Neural cell (in vitro differentiated cells): ENCODE measurements around the gene PLXDC1.

Source experiments
- EP300 ChIP-seq: fragments of 450-650 bp; conservative IDR thresholded peaks from 2 replicates; pipeline ENCODE4 v1.6.1; 2014; ENCODE audit warnings: antibody characterized with exemption, mild to moderate bottlenecking, moderate library complexity; ENCODE audit not compliant: poor library complexity, severe bottlenecking
- EZH2 ChIP-seq: fragments of 200-600, 300-800 bp; shearing (Covaris generic), sonication (generic); IDR thresholded peaks from 2 replicates; pipeline ENCODE4 v1.6.1; 2014; ENCODE audit warnings: antibody characterized with exemption, low read length, borderline replicate concordance, mild to moderate bottlenecking; ENCODE audit not compliant: insufficient read depth, poor library complexity, severe bottlenecking
- MXI1 ChIP-seq: fragments of 450-650 bp; conservative IDR thresholded peaks from 2 replicates; pipeline ENCODE4 v1.6.1; 2014; ENCODE audit warnings: antibody characterized with exemption, mild to moderate bottlenecking; ENCODE audit not compliant: poor library complexity, severe bottlenecking
- POLR2AphosphoS5 ChIP-seq: IDR thresholded peaks from 2 replicates; pipeline ENCODE4 v1.6.1; 2012
- SMC3 ChIP-seq: fragments of 450-650 bp; conservative IDR thresholded peaks from 2 replicates; pipeline ENCODE4 v1.6.1; 2014; ENCODE audit warnings: antibody characterized with exemption, mild to moderate bottlenecking, moderate library complexity; ENCODE audit not compliant: poor library complexity
- TF ChIP-seq, protein P1 (sequence below): IDR thresholded peaks from 2 replicates; pipeline ENCODE4 v1.6.1; 2012; ENCODE audit warnings: borderline replicate concordance
- TF ChIP-seq, protein P2 (sequence below): fragments of 450-650 bp; IDR thresholded peaks from 2 replicates; pipeline ENCODE4 v1.5.1; 2014; ENCODE audit warnings: antibody characterized with exemption, mild to moderate bottlenecking, moderate library complexity; ENCODE audit not compliant: poor library complexity, severe bottlenecking

DNA sequence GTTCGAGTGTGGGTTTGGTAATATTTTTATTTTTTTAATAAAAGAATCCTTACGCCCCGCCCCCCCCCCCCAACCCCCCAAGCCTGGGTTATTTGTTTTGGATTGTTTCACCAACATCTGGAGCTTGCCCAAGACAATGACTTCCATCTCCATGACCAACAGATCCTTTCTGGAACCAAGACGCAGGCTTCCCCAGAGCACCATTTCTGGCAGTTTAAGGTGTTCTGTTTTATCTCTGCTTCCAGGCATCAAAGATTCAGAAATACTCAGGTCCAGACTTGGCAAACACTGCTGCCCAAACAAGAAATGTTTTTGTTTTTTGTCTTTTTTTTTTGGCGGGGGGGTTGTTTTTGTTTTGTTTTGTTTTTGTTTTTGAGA is 56.1 kb downstream of the PLXDC1 start:
- TF ChIP-seq, protein P1, sequence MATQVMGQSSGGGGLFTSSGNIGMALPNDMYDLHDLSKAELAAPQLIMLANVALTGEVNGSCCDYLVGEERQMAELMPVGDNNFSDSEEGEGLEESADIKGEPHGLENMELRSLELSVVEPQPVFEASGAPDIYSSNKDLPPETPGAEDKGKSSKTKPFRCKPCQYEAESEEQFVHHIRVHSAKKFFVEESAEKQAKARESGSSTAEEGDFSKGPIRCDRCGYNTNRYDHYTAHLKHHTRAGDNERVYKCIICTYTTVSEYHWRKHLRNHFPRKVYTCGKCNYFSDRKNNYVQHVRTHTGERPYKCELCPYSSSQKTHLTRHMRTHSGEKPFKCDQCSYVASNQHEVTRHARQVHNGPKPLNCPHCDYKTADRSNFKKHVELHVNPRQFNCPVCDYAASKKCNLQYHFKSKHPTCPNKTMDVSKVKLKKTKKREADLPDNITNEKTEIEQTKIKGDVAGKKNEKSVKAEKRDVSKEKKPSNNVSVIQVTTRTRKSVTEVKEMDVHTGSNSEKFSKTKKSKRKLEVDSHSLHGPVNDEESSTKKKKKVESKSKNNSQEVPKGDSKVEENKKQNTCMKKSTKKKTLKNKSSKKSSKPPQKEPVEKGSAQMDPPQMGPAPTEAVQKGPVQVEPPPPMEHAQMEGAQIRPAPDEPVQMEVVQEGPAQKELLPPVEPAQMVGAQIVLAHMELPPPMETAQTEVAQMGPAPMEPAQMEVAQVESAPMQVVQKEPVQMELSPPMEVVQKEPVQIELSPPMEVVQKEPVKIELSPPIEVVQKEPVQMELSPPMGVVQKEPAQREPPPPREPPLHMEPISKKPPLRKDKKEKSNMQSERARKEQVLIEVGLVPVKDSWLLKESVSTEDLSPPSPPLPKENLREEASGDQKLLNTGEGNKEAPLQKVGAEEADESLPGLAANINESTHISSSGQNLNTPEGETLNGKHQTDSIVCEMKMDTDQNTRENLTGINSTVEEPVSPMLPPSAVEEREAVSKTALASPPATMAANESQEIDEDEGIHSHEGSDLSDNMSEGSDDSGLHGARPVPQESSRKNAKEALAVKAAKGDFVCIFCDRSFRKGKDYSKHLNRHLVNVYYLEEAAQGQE: no peak
- TF ChIP-seq EZH2 (no peak), SMC3 (no peak), POLR2AphosphoS5 (no peak), EP300 (no peak), MXI1 (no peak)
- TF ChIP-seq, protein P2, sequence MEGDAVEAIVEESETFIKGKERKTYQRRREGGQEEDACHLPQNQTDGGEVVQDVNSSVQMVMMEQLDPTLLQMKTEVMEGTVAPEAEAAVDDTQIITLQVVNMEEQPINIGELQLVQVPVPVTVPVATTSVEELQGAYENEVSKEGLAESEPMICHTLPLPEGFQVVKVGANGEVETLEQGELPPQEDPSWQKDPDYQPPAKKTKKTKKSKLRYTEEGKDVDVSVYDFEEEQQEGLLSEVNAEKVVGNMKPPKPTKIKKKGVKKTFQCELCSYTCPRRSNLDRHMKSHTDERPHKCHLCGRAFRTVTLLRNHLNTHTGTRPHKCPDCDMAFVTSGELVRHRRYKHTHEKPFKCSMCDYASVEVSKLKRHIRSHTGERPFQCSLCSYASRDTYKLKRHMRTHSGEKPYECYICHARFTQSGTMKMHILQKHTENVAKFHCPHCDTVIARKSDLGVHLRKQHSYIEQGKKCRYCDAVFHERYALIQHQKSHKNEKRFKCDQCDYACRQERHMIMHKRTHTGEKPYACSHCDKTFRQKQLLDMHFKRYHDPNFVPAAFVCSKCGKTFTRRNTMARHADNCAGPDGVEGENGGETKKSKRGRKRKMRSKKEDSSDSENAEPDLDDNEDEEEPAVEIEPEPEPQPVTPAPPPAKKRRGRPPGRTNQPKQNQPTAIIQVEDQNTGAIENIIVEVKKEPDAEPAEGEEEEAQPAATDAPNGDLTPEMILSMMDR: no peak
